ENCODE measurements around the gene OR8D1. TPM values are rescaled to one million over a fixed set of nuclear protein-coding genes. Genes with fewer than 3 reads are reported as not detected.

Gene OR8D1
- total and polyA plus RNA-seq, 2 of the 8 experiments (the other 6 are each of a cell fraction or from before 2014, with no cell fraction given): not detected

DNA sequence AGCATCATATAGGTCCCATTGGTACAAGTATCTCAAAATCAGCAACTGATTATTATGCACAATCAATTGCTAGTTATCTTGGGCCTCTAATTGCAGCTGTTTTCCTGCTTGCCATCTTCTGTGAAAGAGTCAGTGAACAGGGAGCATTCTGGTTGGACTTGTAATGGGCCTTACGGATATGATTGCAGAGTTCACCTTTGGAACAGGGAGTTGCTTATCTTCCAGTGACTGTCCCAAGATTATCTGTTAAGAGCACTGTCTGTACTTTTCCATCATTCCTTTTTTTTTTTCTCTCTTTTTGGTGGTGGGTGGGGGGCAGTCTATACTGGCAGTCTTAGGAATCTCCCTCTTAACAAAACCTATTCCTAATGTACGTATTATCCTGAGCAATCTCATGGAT is 39.7 kb downstream of the OR8D1 start:
- Histone ChIP-seq H3K23ac (ENCODE audit: insufficient read length) (no peak overlapping the region), H3K18ac (ENCODE audit: extremely low read depth, low read length) (no peak overlapping the region), H2BK12ac (ENCODE audit: low read depth, low read length) (no peak overlapping the region), H3K23me2 (ENCODE audit: low read depth, low read length) (no peaks in the 10 kb centered on the region), H4K8ac (ENCODE audit: extremely low read depth, insufficient read depth, low read length) (no peak overlapping the region), H2BK20ac (ENCODE audit: low read length) (no peak overlapping the region), H3K4ac (replicated peaks; ENCODE audit: insufficient read length, low read depth, low read length) (no peak overlapping the region), H3K79me1 (ENCODE audit: low read depth, low read length) (no peaks in the 10 kb centered on the region), H3K56ac (replicated peaks; ENCODE audit: insufficient read length, low read depth, low read length) (no peak overlapping the region), H2BK5ac (ENCODE audit: low read depth, low read length) (no peak overlapping the region), H3K79me2 (ENCODE audit: control insufficient read depth in 1 of 2, insufficient read depth in 2 of 2, low read length in 2 of 2) (no peaks in the 10 kb centered on the region), H4K20me1 (replicated peaks in 1 of 2; ENCODE audit: control insufficient read depth in 1 of 2, insufficient read depth in 2 of 2, low read length in 2 of 2) (no peaks in the 10 kb centered on the region), H2AK5ac (ENCODE audit: low read depth, low read length) (no peak overlapping the region), H3K14ac (ENCODE audit: insufficient read length) (no peak overlapping the region), H2AFZ (ENCODE audit: low read length) (no peak overlapping the region), H3K4me2 (ENCODE audit: insufficient read depth in 1 of 2, low read depth in 2 of 2, low read length in 2 of 2) (peak overlapping the region in 1 of 2 experiments; percentile 31; a peak in 1 of 4 replicates), H3K27me3 (replicated peaks in 1 of 4; ENCODE audit: control insufficient read depth in 3 of 4, extremely low read depth in 1 of 4, insufficient read depth in 3 of 4, low read length in 3 of 4) (no peaks in the 10 kb centered on the region), H3K9me3 (ENCODE audit: insufficient read depth in 2 of 2, low read depth in 1 of 2, low read length in 1 of 2) (no peaks in the 10 kb centered on the region), H3K9ac (replicated peaks in 1 of 4; ENCODE audit: extremely low read depth in 1 of 4, low read depth in 3 of 4, low read length in 3 of 4) (no peak overlapping the region), H3K4me3 (ENCODE audit: extremely low read depth in 1 of 4, insufficient read depth in 2 of 4, low read depth in 3 of 4, low read length in 4 of 4) (no peak overlapping the region), H4K91ac (replicated peaks; ENCODE audit: insufficient read length, low read length) (no peak overlapping the region), H2BK120ac (replicated peaks; ENCODE audit: low read depth, low read length) (no peak overlapping the region), H4K5ac (ENCODE audit: insufficient read length, low read depth, low read length) (no peak overlapping the region), H3K4me1 (replicated peaks in 1 of 4; ENCODE audit: control insufficient read depth in 3 of 4, insufficient read depth in 4 of 4, low read length in 3 of 4) (peaks cover 0 to 3% (median 0%) of the 10 kb centered on the region in 4 experiments; a peak in 1 of 7 replicates), H3K27ac (ENCODE audit: low read depth, low read length) (no peak overlapping the region), H2BK15ac (ENCODE audit: low read length) (no peak overlapping the region), H3K36me3 (ENCODE audit: control insufficient read depth in 2 of 4, insufficient read depth in 4 of 4, low read length in 3 of 4) (no peaks in the 10 kb centered on the region)
- ChIA-PET CTCF (ENCODE audit: partially characterized antibody) (interaction anchor here (0.9 to 1.5 kb wide), 2 partner anchors 46 to 202 kb away, joined by 4 read pairs; no protein-coding TSS in a partner anchor), POLR2A (ENCODE audit: partially characterized antibody) (no interaction called here)
- DNase-seq (ENCODE audit: low read depth in 1 of 2, low spot score in 2 of 2) (no peak), FAIRE-seq (no peak)
- 85% methylated on average over 2 of the region's 2 CpGs; no CpG with 5 or more reads in 1 of the 2 experiments for WGBS, 2 experiments (ENCODE audit: extremely low coverage in 1 of 2, insufficient coverage in 1 of 2, insufficient read length in 1 of 2, insufficient replicate concordance in 2 of 2, low coverage in 1 of 2, low lambda C conversion rate in 2 of 2, missing lambda C conversion rate in 1 of 2)
- TF ChIP-seq SIX5 (IDR thresholded peaks at IDR 0.05; ENCODE audit: low read depth, low read length) (no peak), PHF8 (conservative IDR thresholded peaks at IDR 0.05; ENCODE audit: low read depth, low read length) (no peak), BCL11A (IDR thresholded peaks at IDR 0.05; ENCODE audit: low read depth in 2 of 2, low read length in 2 of 2) (no peak), SIRT6 (IDR thresholded peaks at IDR 0.05; ENCODE audit: low read length) (no peak), SUZ12 (IDR thresholded peaks at IDR 0.05; ENCODE audit: low read length) (no peak), SP1 (IDR thresholded peaks at IDR 0.05; ENCODE audit: low read depth, low read length) (no peak), KDM5A (IDR thresholded peaks at IDR 0.05; ENCODE audit: low read length) (no peak), KDM1A (IDR thresholded peaks at IDR 0.05; ENCODE audit: borderline replicate concordance, low read length) (no peak), EGR1 (IDR thresholded peaks at IDR 0.05; ENCODE audit: borderline replicate concordance, low read depth, low read length) (no peak), NANOG (IDR thresholded peaks at IDR 0.05; ENCODE audit: insufficient read depth, low read depth, low read length, poor library complexity, severe bottlenecking) (no peak), RNF2 (IDR thresholded peaks at IDR 0.05; ENCODE audit: borderline replicate concordance, low read depth, low read length, missing control alignments, poor library complexity, severe bottlenecking) (no peak)
- TF ChIP-seq, protein P1, sequence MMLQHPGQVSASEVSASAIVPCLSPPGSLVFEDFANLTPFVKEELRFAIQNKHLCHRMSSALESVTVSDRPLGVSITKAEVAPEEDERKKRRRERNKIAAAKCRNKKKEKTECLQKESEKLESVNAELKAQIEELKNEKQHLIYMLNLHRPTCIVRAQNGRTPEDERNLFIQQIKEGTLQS (IDR thresholded peaks at IDR 0.05; ENCODE audit: insufficient read depth, low read depth, low read length): no peak
